B cell (primary cell): ENCODE data around the gene RAD51B.

Experiments
- CTCF ChIP-seq: fragments of 200-600 bp; IDR thresholded peaks from one replicate; pipeline ENCODE4 v1.8.0; 2022; ENCODE audit warnings: antibody characterized with exemption, mild to moderate bottlenecking
- EZH2 ChIP-seq: IDR thresholded peaks from 2 replicates; pipeline ENCODE4 v1.6.1; 2012; ENCODE audit warnings: borderline replicate concordance, low read depth, mild to moderate bottlenecking, moderate library complexity, low read length; ENCODE audit not compliant: insufficient read depth, poor library complexity, severe bottlenecking

GRCh38 chr14:67882986-67883555 lies 63.5 kb downstream of the RAD51B start:
- no peak for TF ChIP-seq CTCF
- TF ChIP-seq EZH2 = no peak
